Activated CD8-positive, alpha-beta memory T cell treated with anti-CD3 and anti-CD28 coated beads for 48 hours (primary cell): ENCODE data around the gene DIPK1C.

Source experiments
- DNase-seq, 3 experiments: peaks; one replicate each; pipeline ENCODE4 v3.0.0-alpha.2; 2020; ENCODE audit warnings: low read depth in 2 of 3, low spot score in 2 of 3

Gene DIPK1C

DNA sequence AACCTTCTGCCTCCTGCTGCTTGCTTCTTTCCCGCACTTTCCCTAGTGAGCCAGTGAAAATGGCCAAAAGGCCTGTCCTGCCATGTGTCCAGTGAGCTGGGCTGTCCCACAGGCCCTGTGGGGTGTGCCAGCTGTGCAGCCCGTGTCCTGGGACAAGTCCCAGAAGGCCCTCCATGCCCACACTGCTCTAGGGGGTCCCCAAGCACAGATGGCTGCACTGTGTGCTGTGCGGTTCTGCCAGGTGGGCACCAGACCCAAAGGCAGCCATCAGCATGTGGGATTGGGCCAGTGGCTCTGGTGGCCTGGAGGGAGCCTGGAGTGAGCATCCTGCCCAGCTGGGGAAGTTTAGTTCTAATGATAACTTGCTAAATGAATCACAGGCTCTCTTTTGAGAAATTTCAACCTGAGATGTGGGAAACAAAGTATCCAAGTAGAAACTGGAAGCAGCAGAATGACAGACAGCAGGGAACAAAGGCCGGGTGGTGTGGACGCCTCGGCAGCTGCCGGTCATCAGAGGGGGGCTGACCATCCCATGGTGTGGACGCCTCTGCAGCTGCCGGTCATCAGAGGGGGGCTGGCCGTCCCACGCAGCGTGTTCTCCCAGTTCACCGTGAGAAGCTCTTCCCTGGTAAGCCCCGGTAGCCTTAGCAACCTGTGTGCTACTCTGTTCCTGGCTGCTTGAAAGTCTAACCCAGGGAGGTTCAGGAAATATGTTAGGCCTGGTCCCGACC is 29.2 kb upstream of the DIPK1C start:
- no peak for DNase-seq

DNA sequence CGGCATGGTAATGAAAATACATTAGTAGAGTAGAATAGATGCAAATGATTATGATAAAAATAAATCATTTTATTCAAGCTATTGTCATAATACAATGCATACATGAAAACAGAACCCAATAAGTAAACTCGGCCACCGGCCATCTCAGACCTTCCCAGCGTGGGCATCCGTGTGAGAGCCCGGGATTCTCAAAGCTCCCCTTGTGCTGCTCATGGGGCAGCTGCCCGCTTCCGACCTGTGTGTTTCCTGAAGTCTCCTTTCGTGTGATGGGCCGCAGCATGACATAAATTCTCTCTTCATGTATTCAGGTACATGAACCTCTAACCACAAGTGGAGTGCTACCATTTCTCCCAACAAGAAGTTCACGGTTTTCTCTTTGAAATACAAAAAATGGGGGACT is 25.6 kb upstream of the DIPK1C start:
- DNase-seq = no peak

DNA sequence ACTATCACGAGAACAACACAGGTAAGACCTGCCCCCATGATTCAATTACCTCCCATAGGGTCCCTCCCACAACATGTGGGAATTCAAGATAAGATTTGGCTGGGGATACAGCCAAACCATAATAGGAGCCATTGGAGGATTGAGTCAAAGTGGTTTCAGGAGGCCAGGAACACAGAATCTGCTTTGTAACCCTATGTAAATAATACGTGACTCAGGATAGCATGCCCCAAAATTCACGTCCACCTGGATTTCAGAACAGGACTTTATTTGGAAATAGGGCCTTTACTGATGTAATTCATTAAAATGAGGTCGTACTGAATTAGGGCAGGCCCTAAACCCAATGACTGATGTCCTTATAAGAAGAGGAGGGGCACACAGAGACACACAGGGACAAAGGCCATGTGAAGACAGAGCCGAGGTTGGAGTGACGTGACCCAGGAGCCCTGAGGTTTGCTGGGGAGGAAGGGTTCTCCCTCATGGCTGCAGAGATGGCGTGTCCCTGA is 23.1 kb upstream of the DIPK1C start:
- DNase-seq = no peak

DNA sequence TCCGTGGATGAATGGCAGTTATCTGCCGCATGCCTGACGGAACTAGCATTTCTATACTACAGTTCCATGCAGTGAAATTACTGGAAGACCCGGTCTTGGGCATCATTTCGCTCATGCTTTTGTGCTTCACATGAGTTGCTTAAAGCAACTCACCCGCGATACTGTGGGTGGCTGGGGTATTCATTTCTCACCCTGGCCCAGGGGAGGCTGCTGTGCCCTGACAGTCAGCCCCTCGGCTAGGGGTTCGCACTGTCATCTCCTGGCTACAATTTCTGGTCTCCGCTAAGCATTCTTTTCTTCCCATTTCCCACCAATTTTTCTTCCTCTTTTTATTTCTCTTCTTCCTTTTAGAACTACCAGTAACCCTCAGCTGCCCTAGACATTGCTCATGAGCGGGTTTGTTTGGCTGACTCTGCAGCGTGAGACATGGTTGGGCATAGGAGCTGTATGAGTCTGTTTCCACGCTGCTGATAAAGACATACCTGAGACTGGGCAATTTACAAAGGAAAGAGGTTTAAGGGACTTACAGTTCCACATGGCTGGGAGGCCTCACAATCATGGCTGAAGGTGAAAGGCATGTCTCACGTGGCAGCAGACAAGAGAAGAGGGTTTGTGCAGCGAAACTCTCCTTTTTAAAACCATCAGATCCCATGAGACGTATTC is 22.5 kb upstream of the DIPK1C start:
- DNase-seq = no peak

DNA sequence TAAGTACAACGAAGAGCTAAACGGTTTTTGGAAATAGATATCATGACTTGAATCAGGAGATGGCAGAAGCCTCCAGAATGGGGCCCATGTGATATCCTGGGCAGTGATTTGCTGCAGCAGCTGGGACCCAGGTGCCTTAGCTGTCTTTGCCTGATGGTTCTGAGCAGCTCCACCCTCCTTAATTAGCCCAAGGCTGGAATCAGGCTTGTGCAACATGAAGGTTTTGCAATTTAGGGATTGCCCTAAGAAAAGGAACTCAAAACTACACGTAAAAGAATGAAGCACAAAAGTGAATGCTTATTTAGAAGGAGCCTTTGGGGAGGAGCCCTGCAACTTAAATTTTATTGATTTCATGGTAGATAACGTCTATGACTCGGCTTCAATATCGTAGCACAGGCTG is 21.8 kb upstream of the DIPK1C start:
- no peak for DNase-seq

DNA sequence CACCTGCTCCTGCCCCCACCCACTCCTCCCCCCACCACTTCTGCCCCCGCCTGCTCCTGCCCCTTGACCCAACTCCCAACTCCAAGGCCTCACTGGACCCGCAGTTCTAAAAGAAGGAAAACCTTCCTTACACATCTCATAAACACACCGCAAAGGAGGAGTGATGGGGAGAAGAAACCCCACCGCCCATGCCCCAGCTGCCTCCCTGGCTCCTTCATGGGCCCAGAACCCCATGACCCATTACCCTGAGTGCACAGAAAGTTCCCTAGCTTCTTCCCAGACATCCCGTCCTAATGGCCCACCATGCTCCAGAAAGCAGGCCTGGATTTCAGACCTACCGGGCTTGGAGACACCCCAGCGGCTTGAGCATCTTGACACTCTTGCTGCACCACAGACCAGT is 21.2 kb upstream of the DIPK1C start:
- DNase-seq = no peak

DNA sequence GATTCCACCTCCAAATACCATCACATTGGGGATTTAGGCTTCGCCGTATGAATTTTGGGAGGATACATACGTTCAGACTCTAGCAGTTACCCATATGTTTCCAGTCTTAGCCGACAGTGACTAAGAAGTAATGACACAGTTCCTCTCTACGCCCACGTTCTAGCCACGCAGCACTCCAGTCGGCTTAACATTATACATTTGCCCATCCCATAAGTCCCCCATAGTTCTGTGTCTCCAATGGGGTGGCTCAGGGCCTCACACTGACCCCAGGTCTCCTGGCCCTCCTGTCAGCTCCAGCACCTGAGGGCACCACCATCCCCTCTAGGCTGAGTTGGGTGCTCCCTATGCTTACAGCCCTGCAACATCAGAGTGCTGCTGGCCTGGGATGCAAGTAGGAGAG is 20.7 kb upstream of the DIPK1C start:
- DNase-seq = no peak

DNA sequence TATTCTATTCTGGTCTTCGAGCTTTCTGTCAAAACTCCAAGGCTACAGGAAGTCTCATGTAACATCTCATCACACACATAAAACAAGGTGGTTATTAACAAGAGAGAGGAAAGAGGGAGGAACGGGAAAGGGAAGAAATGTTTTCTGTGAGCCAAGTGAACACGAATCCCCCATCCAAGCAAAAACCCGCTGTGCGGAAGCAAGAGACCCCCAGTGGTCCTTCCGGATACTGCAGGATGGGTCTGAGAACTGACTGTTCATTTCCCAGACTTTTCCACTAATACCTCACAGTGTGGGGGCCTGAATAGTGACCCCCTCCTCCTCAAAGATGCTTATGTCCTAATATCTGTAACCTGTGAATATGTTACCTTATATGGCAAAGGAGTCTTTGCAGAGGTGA is 19.0 kb upstream of the DIPK1C start:
- DNase-seq = no peak

DNA sequence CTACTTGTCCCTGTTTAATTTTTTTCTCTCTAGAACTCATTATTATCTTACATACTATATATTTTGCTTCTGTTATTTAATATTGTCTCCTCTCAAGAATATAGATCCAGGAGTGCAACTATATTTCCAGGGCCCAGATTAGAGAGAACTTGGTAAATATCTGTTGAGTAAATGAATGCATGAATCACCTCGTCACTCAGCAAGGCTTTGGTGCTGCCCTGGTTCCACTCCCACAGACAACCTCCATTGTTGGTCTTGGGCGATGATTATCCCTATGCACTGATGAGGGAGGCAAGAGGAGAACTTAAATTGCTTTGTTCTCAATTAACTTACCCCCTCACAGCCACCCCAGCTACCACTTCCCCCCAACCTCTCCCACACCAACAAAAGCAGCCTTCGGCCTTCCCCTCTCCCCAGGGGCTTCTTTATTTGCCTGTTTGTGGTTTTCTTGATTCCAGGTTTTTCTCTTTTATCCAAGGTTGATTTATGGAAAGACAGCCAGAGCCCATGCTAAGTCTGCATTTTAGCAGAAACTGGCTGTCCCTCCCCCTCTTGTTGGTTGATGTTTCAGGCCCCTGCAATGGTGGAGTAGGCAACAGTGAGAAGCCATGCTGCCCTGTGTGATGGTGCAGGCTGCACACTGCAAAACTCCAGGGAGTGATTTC is 17.0 kb upstream of the DIPK1C start:
- no peak for DNase-seq

DNA sequence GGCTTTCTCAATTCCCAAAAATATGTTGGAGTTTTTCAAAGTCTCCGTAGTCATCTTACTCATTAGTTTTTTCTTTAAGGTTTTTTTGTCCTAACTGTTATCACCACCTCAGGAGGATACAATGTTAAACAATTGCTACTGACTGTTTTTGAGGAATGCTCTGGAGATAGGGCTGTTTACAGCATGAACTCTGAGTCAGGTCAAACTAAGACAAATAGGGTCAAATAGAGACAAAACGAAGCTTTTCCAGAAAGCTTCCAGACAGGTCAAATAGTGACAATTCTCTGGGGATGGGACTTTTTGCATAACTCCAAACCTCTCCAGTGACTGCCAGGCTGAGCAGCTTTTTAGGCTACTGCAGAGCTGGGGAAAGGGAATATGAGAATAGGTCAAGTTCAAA is 15.2 kb upstream of the DIPK1C start:
- DNase-seq = no peak

DNA sequence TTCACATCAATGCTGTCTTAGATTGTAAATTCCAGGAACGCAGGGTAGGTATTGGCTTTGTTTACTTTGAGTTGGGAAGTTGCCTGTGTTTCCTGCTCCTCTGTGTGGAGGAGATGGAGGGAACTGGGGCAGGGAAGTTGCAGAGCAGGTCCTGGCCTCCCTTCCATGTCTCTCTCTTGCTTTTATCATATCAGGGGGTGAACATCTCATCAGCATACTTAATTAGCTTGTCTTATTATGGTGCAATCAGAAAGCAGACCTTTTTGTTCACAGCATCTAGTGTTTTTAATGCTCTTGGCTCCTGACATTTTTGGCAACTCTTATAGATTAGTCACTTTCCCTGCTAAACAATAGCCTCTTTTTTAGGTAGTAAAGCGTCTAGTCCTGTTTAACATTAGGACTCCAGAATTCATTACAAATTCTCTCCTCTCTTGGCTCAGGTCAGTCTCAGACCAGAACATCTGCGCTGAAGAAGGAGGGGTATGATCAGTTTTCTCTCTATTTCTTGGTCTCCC is 11.5 kb upstream of the DIPK1C start:
- no peak for DNase-seq

DNA sequence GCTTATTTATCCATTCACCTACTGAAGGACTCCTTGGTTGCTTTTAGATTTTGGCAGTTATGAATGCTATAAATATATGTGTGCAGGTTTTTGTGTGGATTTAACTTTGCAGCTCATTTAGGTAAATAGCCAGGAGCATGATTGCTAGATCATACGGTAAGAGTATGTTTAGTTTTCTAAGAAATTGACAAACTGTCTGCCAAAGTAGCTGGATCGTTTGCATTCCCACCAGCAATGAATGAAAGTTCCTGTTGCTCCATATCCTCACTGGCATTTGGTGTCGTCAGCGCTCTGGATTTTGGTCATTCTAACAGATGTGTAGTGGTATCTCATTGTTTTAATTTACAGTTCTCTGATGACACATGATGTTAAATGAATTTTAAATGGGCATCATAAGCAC is 8.7 kb upstream of the DIPK1C start:
- DNase-seq = no peak

DNA sequence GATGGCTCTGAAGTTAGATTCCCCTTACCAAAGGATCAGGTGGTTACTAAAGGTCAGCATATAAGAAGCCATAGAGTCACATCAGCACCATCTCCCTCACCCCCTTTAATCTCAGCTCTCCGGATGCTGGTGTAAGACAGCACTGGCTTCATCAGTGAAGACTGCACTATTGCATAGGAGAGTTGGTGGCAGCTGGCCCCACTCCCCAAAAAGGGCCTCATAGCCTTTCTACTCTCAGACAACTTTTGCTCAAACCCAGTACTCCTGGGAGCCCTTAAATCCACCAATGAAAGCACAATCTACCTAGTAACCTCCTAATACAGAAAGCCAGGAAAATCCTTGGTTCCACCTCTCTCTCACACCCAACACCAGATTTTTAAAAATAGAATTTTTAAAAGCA is 6.9 kb upstream of the DIPK1C start:
- no peak for DNase-seq

DNA sequence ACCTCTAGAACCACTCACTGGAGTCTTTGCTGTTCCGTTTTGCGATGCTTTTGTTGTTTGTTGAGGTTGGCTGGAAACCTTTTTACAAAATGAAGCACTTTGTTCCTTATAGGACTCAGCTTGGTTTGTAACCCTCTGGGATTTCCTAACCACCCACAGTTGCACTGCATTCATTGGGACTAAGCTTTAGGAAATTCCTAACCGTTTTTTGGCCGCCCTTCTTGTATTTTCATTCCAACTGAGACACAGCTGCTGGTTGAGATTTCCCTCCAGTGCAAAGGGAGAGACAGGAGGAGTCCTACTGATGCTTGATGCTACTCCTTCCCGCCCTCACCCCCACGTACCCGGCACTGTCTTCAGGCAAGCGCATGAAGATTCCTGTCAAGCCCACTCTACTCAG is 6.1 kb upstream of the DIPK1C start:
- DNase-seq = no peak

DNA sequence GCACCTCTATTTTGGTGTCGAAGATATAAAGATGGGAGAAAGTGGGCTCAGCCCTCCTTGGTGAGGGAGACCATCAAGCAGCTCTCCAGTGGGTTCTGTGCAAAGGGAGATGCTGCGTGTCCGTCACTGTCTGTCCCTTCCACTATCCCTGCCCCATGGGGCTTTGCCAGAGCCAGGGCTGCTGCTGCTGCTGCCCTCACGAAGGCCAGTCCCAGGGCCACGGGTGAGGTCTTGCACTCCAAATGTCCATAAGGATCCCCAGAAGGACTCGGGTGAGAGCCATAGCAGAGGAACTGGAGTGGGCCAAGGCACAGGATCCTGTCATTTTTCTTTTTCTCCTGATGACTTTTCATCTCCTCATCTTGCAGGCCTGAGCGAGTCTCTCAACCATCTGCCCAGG is 3.7 kb upstream of the DIPK1C start:
- DNase-seq = no peak

DNA sequence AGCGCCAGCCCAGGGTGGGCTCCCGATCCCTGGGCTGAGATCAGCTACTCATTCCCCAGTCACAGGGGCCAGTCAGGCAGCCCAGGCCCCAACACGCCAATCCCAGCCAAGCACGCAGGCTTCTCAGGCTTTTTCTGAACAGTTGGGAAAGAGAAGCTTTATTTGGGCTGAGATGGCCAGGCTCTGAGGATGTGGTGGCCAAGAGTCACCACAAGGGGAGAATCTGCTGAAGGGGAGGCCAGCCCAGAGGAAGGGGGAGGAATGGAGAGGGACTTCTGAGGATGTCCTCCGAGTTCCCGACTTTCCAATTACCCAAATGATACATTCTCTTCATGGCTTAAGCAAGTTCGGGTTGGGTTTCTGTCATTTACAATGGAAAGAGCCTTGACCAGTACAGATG is 2.8 kb upstream of the DIPK1C start:
- no peak for DNase-seq

DNA sequence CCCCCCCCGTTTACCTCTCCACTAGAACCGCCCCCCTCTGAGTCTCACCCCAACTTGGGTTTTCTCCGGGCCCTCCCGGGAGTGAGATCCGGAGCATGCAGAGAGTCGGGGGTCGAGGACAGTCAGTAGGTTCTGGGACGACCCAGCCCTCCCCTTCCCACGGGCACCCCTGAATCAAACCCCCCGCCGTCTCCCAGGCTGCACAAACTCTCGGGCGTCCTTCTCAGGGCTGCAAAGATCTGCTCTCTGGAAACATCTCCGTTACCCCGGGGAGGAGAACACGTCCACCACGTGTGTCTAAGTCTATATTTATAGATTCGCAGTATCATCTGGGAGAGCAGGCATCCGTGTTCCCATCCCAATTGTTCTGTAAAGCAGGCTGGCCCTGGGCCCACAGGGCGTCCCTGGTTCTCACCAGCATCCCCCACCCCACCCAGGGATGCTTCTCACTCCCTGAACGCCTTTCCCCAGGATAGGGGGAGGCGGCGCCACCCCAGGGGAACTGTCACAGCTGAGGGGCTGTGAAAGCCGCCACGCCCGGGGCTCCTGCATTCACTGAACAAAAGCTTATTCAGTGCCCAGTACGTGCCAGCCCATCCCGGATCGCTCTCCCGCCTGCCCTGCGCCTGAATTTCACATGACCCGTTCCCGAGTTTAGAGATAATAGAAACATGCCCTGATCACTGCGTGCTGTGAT is 765 bp upstream of the DIPK1C start:
- no peak for DNase-seq

DNA sequence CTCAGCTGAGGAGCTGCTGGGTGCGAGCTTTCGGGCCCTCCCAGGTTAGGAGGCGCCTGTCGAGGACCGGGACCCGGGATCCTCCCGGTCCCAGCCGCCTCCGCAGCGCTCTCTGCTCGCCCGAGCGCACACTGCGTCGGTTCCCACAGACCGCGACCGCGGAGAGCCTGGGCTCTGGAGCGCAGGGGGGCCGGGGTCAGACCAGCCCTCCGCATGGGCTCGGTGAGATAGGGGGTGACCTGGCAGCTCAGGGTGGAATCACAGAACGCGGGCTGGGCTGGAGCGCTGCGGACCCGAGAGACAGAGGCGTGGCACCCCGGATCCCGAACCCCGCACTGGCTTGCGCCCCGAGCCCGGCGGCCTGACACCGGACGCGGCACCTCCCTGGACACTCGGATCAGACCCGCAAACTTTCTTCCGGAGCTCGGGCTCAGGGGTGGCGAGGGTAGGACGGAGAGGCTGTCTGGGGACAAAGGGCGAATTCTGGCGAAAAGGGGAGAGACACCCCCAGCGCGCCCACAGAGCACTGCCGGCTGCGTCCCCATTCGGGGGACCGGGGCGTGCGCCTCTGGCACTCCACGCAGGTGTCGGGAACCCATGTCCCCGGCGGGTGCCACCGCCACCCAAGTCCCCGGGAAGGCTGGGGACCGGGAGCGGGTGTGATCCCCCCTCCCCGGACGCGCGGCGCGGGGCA is 612 bp downstream of the DIPK1C start:
- no peak for DNase-seq

DNA sequence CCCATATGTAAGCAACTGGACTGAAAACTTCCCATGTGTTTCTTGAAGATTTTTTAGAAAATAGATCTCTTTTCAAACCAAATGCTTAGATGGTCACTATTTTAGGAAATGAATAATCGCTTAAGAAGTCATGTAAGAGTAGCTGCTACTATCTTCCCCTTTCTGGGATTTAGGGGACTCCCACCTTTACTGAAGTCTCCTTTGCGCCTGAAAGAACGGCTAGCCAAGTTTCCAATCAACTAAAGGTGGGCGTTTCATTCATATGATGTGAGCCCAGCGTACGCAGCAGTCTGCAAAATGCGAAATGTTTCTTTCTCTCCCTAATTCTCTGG is 1.1 kb downstream of the DIPK1C start:
- DNase-seq = no peak

DNA sequence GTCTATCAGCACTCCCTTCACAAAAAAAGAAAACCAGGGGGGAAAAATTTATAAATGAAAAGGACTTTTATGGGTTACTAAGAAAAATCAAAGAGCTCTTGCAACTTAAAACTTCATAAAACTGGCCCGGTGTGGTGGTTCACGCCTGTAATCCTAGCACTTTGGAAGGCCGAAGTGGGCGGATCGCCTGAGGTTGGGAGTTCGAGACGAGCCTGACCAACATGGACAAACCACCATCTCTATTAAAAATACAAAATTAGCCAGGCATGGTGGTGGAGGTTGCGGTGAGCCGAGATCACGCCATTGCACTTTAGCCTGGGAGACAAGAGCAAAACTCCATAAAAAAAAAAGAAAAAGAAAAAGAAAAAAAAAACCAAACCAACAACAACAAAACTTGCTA is 1.7 kb downstream of the DIPK1C start:
- no peak for DNase-seq

DNA sequence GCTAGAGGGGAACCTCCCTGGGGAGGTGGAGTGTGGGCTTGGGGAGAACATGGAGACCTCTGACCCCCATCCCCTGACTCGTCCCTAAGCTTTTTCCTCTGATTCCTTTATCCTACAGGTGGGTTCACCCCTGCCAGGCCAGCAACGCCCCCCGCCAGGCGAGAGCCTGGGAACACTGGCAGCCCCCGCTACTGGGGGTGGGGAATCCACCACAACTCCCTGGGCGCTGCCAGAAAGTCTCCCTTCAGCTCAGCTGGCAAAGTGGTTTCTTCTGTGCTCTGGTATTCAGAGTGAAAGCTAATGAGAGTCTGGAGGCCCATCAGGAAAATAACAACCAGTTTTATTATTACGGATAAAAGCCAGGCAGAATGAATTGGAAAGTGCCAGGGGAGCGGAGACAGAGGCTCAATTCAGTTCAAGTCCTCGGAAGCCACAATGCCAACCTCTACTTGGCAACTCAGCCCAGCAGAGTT is 2.8 kb downstream of the DIPK1C start:
- DNase-seq = no peak
